Adipose tissue (tissue), 3 donors: ENCODE measurements around the gene MISP. TPM values are rescaled to one million over a fixed set of nuclear protein-coding genes. Genes with fewer than 3 reads are reported as not detected.
"Not testable (repeated sequence)": the region's sequence is repeated elsewhere in the genome, so short reads cannot be mapped to it uniquely, and the experiment has no call there.

Experiments
- H3K27ac ChIP-seq: one replicate; pipeline ENCODE4 v1.5.1; 2013; ENCODE audit warnings: low read depth, low read length
- WGBS, 3 donors: extraction: QIAGEN DNeasy Blood & Tissue Kit; methylation state at CpG; one replicate each; pipeline ENCODE4 v1.1.7; 2013; 5-methylcytosine and 5-hydroxymethylcytosine counted together
- polyA plus RNA-seq, 3 donors: library from polyadenylated mRNA; stranded (reverse); fragments of 200-250 nt; gene quantifications; one replicate each; pipeline ENCODE4 v1.2.3, GENCODE V29; 2013
- donor health status: healthy with polysubstance abuse.
- donor health status: Bipolar disorder and iron deficiency.
- donor health status: healthy.

The MISP gene
- polyA plus RNA-seq, 3 donors, result 0.45 to 1.6 (median 1.0) TPM

DNA sequence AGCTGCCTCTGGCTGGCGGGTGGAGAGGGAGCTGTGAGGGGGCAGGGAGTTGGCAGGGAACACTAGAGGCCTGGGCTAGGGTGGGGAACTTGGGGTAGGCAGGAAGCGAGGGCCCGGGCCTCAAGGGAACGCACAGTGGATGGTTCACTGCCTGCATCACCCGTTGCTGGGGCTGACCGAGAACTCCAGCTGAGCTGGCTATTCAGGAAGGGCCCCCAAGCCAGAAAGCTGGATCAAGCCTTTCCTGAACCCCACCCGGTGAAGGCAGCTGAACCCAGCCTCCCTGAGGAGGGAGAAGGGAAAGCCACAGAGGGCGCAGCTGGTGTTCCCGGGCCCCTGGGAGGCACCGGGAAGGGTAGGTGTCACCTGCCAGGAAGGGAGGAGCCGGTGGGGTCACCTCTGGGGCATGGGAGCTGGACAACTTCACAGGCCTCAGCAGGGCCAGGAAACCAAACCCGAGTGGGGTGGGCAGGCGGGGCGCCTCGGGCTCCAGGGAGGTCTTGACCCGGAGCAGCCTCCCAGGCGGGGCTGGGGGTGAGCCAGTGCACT, 28.3 kb upstream of the MISP start:
- H3K27ac ChIP-seq, result no peak overlapping the region
- WGBS, 3 donors, result 29 to 58% (median 29%) methylated on average over 17 of the region's 17 CpGs

DNA sequence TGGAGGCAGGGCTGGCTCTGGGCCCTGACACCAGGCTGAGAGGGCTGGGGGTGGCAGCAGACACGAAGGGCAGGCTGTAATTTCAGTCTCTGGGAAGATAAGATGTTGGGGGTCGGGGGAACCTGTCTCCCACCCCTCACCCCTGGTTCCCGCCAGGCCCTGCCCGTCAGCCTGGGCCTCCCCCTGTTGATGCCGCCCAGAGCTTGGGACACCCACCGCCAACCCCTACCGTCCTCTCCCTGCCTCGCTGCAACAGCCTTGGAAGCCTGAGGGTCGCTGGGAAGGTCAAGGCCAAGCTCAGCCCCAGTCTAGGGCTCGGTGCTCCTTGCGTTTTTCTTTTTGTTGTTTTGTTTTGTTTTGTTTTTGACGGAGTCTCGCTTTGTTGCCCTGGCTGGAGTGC, 27.7 kb upstream of the MISP start:
- WGBS, 3 donors, result 69 to 84% (median 82%) methylated on average over 13 of the region's 13 CpGs
- no peak overlapping the region for H3K27ac ChIP-seq

DNA sequence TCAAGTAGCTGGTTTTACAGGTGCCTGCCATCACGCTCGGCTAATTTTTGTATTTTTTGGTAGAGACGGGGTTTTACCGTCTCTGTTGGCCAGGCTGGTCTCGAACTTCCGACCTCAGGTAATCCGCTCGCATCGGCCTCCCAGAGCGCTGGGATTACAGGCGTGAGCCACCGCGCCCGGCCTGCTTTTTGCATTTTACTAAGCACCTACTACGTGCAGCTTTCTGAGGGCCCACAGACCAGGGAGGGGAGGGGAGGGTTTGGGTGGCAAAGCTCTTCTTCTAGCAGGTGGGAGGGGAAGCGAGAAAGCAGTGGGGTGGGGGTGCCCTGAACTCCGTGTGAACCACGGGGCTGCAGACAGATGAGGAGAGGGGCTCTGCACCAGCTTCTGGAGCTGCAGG, 27.2 kb upstream of the MISP start:
- no peak overlapping the region for H3K27ac ChIP-seq
- WGBS, 3 donors, result 84 to 96% (median 94%) methylated on average over 17 to 18 of the region's 18 CpGs

DNA sequence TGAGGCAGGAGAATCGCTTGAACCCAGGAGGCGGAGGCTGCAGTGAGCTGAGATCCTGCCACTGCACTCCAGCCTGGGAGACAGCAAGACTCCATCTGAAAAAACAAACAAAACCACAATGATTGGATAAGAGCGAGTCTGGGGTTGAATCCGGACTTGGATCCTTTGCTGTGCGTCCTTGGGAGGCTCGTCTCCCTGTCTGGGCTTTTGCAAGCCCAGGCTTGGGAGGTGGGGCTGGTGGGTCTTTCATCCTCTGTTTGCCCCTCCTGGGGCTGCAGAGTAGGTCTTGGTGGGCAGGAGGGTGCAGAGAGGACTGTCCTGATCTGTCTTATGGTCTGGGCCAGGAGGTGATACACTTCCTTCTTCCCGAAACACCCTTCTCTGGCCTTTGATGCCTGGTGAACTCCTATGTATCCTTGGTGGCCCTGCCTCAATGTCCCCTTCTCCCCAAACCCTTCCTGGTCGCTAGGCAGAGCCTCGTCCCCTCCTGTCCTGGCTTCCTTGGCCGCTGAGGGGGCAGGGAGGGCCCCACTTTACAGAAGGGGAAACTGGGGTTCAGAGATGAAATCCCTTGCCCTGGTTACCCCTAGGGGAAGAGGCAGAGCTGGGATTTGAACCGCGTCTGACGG, 25.3 kb upstream of the MISP start:
- WGBS, 3 donors, result 77 to 91% (median 90%) methylated on average over 13 of the region's 13 CpGs
- no peak overlapping the region for H3K27ac ChIP-seq

DNA sequence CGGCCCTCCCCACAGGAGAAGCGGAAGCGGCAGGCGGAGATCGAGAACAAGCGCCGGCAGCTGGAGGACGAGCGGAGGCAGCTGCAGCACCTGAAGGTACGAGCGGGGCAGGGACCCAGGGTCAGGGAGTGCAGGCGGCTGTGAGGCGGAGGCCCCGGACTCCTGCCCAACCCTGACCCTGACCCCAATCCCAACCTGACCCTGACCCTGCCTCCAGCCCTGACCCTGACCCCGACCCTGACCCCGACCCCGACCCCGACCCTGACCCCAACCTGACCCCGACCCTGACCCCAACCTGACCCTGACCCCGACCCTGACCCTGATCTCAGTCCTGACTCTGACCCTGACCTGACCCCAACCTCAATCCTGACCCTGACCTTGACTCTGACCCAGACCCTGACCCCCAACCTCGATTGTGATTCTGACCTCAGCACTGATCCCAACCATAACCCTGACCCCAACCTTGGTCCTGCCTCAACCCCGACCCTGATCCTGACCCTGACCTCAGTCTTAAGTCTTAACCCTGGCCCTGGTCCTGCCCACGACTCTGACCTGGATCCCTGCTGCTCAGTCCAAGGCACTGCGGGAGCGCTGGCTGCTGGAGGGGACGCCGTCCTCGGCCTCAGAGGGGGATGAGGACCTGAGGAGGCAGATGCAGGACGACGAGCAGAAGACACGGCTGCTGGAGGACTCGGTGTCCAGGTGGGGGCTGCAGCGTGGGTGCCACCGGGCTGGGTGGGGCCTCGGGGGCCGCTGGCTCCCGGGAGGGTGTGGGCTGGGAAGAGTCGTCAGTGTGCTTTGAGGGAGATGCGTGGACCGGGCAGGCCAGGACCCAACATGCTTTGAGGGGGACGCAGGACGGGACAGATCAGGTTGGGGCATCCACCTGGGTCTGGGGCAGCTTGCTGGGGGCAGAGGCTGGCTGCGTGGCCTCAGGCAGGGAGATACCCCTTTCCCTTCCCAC, 23.6 kb upstream of the MISP start:
- 71 to 76% (median 71%) methylated on average over 38 to 43 of the region's 43 CpGs for WGBS, 3 donors
- H3K27ac ChIP-seq, result no peak overlapping the region

DNA sequence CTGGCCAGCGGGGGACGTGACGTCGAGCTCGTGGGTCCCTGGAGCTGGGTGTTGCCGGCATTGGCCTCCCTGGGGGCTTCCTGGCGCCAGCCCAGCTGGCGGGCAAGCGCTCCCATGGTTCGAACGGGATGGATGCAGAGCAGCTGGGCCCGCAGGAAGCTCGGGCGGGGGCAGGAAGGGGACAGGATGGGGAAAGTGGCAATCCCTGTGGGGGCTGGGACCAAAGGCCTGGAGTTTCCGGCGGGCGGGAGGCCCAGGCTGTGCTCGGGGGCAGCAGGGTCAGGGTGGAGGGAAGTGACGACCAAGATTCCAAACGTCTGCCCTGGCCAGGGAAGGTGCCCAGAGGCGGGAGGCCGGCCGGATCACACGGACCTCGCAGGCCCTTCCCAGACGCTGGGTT, 22.9 kb upstream of the MISP start:
- H3K27ac ChIP-seq, result no peak overlapping the region
- WGBS, 3 donors, result 26 to 58% (median 27%) methylated on average over 19 to 26 of the region's 26 CpGs

DNA sequence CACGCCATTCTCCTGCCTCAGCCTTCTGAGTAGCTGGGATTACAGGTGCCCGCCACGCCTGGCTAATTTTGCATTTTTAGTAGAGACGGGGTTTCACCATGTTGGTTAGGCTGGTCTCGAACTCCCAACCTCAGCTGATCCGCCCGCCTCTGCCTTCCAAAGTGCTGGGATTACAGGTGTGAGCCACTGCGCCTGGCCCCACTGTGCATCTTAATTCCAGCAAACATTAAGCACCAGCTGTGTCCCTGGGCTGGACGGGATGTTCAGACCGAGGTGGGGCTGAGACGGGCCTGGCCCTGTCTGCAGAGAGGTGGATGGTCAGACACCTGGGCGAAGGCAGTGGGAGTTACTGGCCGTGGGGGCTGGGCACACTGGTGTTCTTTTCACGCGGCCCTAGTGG, 21.3 kb upstream of the MISP start:
- H3K27ac ChIP-seq, result not testable (repeated sequence)
- WGBS, 3 donors, result 89 to 93% (median 92%) methylated on average over 14 to 15 of the region's 15 CpGs

DNA sequence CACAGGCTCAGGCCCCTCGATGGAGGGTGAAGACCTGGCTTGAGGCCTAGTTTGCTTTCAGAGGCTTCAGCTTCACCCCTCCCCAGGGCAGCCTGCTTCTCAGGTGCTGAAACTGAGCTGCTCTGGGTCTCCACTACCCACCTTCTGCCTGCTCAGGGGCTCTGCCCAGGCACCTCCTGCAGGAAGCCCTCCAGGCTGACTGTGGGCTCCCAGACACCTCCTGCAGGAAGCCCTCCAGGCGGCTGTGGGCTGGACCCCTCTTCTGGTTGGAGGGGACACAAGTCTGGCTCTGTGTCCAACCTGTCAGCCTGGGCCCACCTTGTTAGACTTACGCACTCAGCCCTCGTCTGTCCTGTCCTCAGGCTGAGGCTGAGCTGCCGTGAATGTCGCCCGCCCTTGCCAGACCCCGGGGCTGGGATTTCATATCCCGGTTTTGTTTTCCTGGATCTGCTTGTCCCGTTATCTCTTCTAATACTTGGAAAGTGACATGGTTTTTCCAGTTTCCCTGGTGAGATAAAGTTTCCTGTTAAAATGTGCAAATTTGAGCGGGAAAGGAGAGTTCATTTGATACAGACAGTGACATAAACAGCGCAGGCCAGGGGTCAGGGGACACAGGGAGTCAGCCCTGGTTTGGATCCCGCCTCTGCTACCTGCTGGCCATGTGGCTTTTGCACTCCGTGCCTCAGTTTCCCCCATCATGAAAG, 20.8 kb upstream of the MISP start:
- WGBS, 3 donors, result 60 to 75% (median 71%) methylated on average over 14 of the region's 14 CpGs
- H3K27ac ChIP-seq, result no peak overlapping the region

DNA sequence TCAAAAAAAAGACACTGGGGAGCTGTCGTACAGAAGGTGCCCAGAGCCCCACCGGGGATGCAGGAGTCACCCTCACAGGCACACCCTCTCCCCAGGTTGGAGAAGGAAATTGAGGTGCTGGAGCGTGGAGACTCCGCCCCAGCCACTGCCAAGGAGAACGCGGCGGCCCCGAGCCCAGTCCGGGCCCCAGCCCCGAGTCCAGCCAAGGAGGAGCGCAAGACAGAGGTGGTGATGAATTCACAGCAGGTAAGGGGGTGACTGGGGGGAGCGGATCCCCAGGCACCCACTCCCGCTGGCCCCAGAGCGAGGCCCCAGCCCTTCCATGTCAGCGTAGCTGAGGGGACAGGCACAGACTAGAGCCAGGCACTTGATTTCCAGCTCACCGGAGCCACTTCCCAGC, 19.9 kb upstream of the MISP start:
- 91 to 95% (median 94%) methylated on average over 15 to 16 of the region's 16 CpGs for WGBS, 3 donors
- no peak overlapping the region for H3K27ac ChIP-seq

DNA sequence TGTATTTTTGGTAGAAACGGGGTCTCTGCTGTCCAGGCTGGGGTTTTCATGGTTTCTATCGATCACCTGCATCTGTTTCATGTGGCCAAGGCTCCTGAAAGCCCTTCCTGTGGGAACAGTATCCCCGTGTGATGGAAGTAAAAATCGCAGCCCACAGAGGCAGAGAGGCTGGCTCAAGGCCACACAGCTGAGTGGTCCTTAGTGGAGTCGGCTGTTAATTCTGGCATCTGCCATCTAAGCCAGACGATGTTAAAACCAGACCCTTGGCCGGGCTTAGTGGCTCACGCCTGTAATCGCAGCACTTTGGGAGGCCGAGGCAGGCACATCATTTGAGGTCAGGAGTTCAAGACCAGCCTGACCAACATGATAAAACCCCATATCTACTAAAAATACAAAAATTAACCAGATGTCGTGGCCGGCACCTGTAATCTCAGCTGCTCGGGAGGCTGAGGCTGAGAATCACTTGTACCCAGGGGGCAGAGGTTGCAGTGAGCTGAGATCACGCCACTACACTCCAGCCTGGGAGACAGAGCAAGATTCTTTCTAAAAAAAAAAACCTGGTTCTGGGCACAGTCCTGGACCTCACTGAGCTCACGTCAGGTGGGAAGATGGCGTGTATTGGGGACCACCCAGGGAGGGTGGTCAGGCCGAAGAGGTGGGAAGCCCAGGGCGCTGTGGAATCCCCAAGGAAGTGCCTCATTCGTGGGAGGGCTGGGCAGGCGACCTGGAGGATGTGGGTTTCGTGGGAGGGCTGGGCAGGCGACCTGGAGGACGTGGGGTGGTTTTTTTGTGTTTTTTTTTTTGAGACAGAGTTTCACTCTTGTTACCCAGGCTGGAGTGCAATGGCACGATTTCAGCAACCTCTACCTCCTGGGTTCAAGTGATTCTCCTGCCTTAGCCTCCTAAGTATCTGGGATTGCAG, 18.5 kb upstream of the MISP start:
- no peak overlapping the region for H3K27ac ChIP-seq
- WGBS, 3 donors, result 70 to 75% (median 74%) methylated on average over 24 of the region's 24 CpGs

DNA sequence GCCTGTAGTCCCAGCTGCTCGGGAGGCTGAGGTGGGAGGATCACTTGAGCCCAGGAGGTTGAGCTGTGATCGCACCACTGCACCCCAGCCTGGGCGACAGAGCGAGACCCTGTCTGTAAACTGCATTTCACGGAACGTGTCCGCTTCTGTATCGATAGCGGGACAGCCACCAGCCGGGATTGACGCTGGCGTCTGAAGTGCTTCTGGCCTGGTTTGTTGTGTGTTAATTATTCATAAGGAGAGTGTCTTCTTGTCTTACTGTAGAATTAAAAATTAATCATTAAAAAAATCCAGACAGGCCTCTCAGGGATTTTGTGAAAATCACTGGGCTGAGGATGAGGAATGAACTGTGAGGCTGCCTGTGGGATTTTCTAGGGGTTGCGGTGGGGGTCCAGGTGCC, 16.2 kb upstream of the MISP start:
- WGBS, 3 donors, result 70 to 97% (median 85%) methylated on average over 13 of the region's 13 CpGs
- H3K27ac ChIP-seq, result no peak overlapping the region

DNA sequence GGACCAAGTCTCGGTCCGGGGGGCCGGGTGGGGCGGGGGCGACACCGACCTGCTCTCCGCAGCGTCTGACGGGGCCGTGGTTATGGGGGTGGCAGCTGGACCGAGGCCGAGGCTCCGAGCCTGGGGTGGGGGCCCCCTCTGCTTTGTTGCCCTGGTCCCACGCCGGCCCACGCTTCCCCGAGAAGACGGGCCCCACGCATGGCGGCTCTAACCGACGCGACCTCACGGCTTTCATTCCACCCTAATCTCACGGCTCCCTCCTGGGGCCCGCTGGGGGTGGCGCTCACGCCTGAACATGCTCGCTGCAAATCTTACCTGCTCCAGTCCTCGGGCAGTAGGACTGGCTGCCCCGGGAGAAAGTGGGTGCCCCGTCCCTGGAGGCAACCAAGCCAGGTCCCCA, 14.8 kb upstream of the MISP start:
- 84 to 95% (median 92%) methylated on average over 32 of the region's 32 CpGs for WGBS, 3 donors
- no peak overlapping the region for H3K27ac ChIP-seq

DNA sequence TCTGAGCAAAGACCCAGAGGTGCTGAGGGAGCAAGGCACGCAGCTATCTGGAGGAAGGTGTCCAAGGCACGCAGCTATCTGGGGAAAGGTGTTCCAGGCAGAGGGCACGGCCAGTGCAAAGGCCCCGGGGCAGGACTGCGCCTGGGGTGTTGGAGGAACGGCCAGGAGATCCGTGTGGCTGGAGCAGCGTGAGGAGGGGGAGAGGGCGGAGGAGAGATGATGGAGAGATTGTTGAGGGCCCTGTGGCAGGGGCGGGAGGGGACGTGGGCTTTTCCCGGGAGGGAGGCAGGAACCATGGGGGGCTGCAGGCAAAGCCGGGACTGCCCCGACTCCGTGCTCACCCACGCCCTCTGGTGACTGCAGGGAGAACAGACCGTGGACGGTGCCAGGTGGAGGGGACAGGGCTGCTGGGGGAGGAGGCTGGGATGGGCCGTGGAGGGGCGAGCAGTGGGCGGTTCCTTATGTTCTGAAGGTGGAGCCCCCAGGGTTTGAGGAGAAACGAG, 13.3 kb upstream of the MISP start:
- WGBS, 3 donors, result 41 to 48% (median 45%) methylated on average over 18 to 22 of the region's 22 CpGs
- no peak overlapping the region for H3K27ac ChIP-seq

DNA sequence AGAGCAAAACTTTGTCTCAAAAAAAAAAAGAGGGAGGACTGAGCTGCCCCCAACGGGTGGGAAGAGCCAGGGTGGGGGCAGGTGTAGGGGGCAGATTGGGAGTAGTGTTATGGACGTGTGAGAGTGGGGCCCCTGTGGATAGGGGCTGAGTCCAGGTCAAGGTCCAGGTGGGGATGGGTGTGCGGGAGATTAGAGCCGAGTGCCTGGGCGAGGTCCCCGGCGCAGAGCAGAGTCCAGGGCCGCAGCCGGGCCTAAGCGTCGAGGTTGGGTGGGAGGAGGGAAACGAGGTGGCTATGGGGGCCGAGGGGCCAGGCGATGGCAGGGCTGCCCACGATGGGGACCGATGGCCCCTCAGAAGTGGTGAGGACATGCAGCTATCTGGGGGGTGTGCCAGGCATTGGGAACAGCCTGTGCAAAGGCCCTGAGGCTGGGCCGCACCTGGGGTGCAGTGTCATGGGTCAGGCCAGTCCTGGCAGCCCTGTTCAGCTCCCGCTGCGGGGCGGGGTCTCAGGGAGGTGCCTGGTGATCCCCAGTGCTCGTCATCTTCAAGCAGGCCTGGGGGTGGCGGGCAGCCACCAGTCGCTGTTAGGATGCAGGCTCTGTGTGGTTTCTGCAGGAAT, 12.3 kb upstream of the MISP start:
- 57 to 93% (median 89%) methylated on average over 21 to 23 of the region's 23 CpGs for WGBS, 3 donors
- no peak overlapping the region for H3K27ac ChIP-seq

DNA sequence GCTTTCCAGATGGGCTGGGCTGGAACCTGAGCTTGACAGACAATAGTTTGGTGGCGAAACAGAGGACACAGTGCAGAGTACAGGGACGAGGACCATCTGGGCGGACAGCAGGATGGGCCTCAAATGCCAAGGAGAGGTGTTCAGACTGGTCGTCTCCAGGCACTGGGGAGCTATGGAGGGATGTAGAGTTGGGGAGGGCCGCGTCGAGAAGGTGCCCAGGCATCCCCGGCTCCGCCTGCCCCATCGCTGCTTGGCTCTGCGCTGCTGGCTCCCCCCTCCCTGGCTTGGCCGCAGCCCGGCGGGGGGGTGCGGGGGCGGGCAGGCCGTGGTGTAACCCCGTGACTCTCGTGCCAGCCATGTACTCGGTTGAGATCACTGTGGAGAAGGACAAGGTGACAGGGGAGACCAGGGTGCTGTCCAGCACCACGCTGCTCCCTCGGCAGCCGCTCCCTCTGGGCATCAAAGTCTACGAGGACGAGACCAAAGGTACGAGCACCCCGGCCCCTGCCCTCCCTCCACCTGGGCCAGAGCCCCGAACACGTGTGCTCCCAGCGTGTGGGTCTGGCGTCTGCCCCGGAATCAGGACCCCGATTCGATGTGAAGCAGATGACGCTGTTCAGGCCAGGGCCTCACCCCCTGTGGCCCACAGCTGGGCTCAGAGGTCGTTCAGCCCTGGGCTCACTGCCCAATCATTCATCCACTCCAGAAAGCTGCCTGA, 10.8 kb upstream of the MISP start:
- H3K27ac ChIP-seq, result no peak overlapping the region
- 83 to 91% (median 90%) methylated on average over 26 to 36 of the region's 36 CpGs for WGBS, 3 donors

DNA sequence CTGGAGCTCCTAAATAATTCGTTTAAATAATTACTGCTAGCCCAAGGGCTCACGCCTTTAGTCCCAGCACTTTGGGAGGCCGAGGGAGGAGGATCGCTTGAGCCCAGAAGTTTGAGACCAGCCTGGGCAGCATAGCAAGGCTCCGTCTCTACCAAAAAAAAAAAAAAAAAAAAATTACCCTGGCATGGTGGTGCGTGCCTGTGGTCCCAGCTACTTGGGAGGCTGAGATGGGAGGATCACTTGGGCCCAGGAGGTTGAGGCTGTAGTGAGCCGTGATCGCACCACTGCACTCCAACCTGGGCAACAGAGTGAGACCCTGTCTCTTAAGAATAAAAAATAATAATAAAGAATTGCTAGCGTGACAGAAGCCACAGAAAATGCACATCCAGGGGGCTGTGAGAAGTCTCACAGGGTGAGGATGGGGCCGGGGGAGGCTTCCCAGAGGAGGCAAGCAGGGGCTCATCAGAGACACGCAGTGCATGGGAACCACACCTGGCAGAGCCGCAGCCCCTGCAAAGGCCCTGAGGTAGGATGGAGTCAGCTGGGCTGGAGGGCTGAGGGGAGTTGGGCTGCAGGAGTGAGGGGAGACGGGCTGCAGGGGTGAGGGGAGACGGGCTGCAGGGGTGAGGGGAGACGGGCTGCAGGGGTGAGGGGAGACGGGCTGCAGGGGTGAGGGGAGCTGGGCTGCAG, 10.0 kb upstream of the MISP start:
- WGBS, 3 donors, result 77 to 92% (median 91%) methylated on average over 14 to 15 of the region's 16 CpGs
- H3K27ac ChIP-seq, result not testable (repeated sequence)
